K562 (cell line): ENCODE data around the gene FBXO21. TPM values are rescaled to one million over a fixed set of nuclear protein-coding genes. Genes with fewer than 3 reads are reported as not detected.

Experiments used
- ATAC-seq: fragments of 200-7000 bp; cut with Tn5 transposase; 3 replicates; pipeline ENCODE4 v1.9.1; 2020; ENCODE audit warnings: moderate library complexity
- BruUV-seq: library from RNA; stranded (reverse); fragments of 400-500 nt; replicated peaks from 2 replicates; lab custom pipeline; 2021; lab: Mats Ljungman, UMichigan
- CTCF ChIA-PET: fragments of 300-600 bp; formaldehyde crosslinking; extraction: SDS; loops from one replicate; lab custom pipeline; 2021; ENCODE audit warnings: low intra/inter-chr PET ratio; lab: Yijun Ruan, JAX
- POLR2A ChIA-PET: fragments of 300-600, 350-650 bp; sonication (Branson Sonifier 250); formaldehyde crosslinking; extraction: SDS; loops from one replicate; lab custom pipeline; 2021; ENCODE audit warnings: antibody characterized with exemption, inconsistent platforms; lab: Yijun Ruan, JAX
- DNase-seq, 4 experiments: peaks; one replicate each; pipeline versions ENCODE4 v3.0.0 to v3.0.0-alpha.2; 2011 to 2018; ENCODE audit warnings: low spot score in 3 of 4, mixed read lengths in 3 of 4; ENCODE audit errors: extremely low read depth in 1 of 4
- FAIRE-seq: peaks from 2 replicates; lab custom pipeline; 2011; peaks lifted over from hg19 to GRCh38; lab: Jason Lieb, UNC
- H2AFZ ChIP-seq: 2 replicates; pipeline ENCODE4 v1.6.0; 2011; ENCODE audit warnings: low read depth, low read length, control low read depth, inconsistent platforms
- H3K27ac ChIP-seq: fragments of 200-600 bp; 3 replicates; pipeline ENCODE4 v1.8.0; 2011; ENCODE audit warnings: low read depth, mild to moderate bottlenecking, control low read depth, inconsistent platforms, low read length, moderate library complexity, mixed read lengths; ENCODE audit errors: extremely low read depth
- H3K27me3 ChIP-seq, 2 experiments: fragments of 300-600 bp in 1 of 2; 2 replicates in 1 of 2; 3 replicates in 1 of 2; pipeline versions ENCODE4 v1.6.0 to v1.8.0; 2011; ENCODE audit warnings: inconsistent platforms in 2 of 2, low read length in 2 of 2, mild to moderate bottlenecking in 1 of 2, mixed read lengths in 1 of 2, moderate library complexity in 1 of 2; ENCODE audit not compliant: control insufficient read depth in 2 of 2, insufficient read depth in 2 of 2
- H3K36me3 ChIP-seq: fragments of 300-600 bp; 3 replicates; pipeline ENCODE4 v1.8.0; 2011; ENCODE audit warnings: mild to moderate bottlenecking, low read length, inconsistent platforms; ENCODE audit not compliant: control insufficient read depth, insufficient read depth
- H3K4me1 ChIP-seq, 2 experiments: fragments of 200-600 bp in 1 of 2; replicated peaks in 1 of 2; 2 replicates in 1 of 2; 3 replicates in 1 of 2; pipeline versions ENCODE4 v1.5.1 to v1.8.0; 2011; ENCODE audit warnings: inconsistent platforms in 2 of 2, low read length in 2 of 2, mild to moderate bottlenecking in 1 of 2, mixed read lengths in 1 of 2, moderate library complexity in 1 of 2; ENCODE audit not compliant: control insufficient read depth in 2 of 2, insufficient read depth in 2 of 2
- H3K4me2 ChIP-seq: 2 replicates; pipeline ENCODE4 v1.6.1; 2011; ENCODE audit warnings: low read length, control low read depth, inconsistent platforms, mixed read lengths; ENCODE audit not compliant: insufficient read depth
- H3K4me3 ChIP-seq: fragments of 200-600 bp; sonication (generic), shearing (Covaris generic); 2 replicates; pipeline ENCODE4 v1.5.1; 2016; ENCODE audit warnings: control low read depth, inconsistent platforms
- H3K79me2 ChIP-seq: fragments of 200-600 bp; 3 replicates; pipeline ENCODE4 v1.8.0; 2011; ENCODE audit warnings: low read length, inconsistent platforms; ENCODE audit not compliant: control insufficient read depth, insufficient read depth
- H3K9ac ChIP-seq, 2 experiments: 2 replicates each; pipeline versions ENCODE4 v1.6.0 to v1.6.1; 2011; ENCODE audit warnings: low read depth in 2 of 2, low read length in 2 of 2, control low read depth in 1 of 2, inconsistent platforms in 1 of 2, mild to moderate bottlenecking in 1 of 2, mixed read lengths in 1 of 2; ENCODE audit not compliant: insufficient read depth in 1 of 2
- H3K9me1 ChIP-seq: one replicate; pipeline ENCODE4 v1.6.0; 2011; ENCODE audit warnings: inconsistent platforms, mild to moderate bottlenecking, low read length, moderate library complexity; ENCODE audit not compliant: control insufficient read depth, insufficient read depth
- H3K9me3 ChIP-seq: replicated peaks from 2 replicates; pipeline ENCODE4 v1.5.1; 2011; ENCODE audit warnings: low read depth, low read length, inconsistent platforms; ENCODE audit not compliant: control insufficient read depth, insufficient read depth
- H4K20me1 ChIP-seq: replicated peaks from 2 replicates; pipeline ENCODE4 v1.6.1; 2011; ENCODE audit warnings: low read length, inconsistent platforms, mixed read lengths; ENCODE audit not compliant: control insufficient read depth, insufficient read depth
- CBX3 ChIP-seq, 2 experiments: IDR thresholded peaks; 1 replicate in 1 of 2; 2 replicates in 1 of 2; pipeline ENCODE4 v1.6.1; 2012; ENCODE audit warnings: inconsistent platforms in 2 of 2, low read length in 2 of 2, borderline replicate concordance in 1 of 2, control low read depth in 1 of 2
- CREB3L1 ChIP-seq: fragments of 450-650 bp; IDR thresholded peaks from 2 replicates; pipeline ENCODE4 v1.6.1; 2014; ENCODE audit warnings: low read depth, mild to moderate bottlenecking, moderate library complexity, borderline replicate concordance
- NFATC3 ChIP-seq: fragments of 450-650 bp; IDR thresholded peaks from 2 replicates; pipeline ENCODE4 v1.6.1; 2017; ENCODE audit warnings: mild to moderate bottlenecking
- SREBF2 ChIP-seq: sonication (generic); formaldehyde crosslinking; IDR thresholded peaks from 2 replicates; pipeline ENCODE4 v1.4.0; 2020; ENCODE audit warnings: mild to moderate bottlenecking, missing genetic modification reagents
- WGBS: fragments of 100-300 bp; shearing (Covaris generic); methylation state at CpG from one replicate; pipeline ENCODE4 v1.1.6; 2016; ENCODE audit warnings: low coverage, mixed read lengths; ENCODE audit not compliant: insufficient coverage; ENCODE audit errors: missing lambda C conversion rate; 5-methylcytosine and 5-hydroxymethylcytosine counted together
- in situ Hi-C: fragments of 300-500 bp; cut with MboI; formaldehyde crosslinking; loops from 4 replicates; pipeline ENCODE4 v1.15.0; 2018; ENCODE audit warnings: inconsistent platforms, mixed read lengths
- intact Hi-C: fragments of 100-400 bp; cut with micrococcal nuclease; formaldehyde crosslinking; loops from 2 replicates; pipeline ENCODE4 v1.14.2; 2022
- polyA plus RNA-seq, 8 experiments: library from polyadenylated mRNA; depleted of rRNA in 4 of 8; stranded (reverse) in 5 of 8; unstranded in 3 of 8; fragments of >200 nt; fragmentation: Nextera tagmentation in 2 of 8; fragmentation: Illumina TruSeq in 1 of 8; extraction: Ambion mirVana in 2 of 8; extraction: Trizol in 1 of 8; gene quantifications; 2 replicates each; pipeline versions ENCODE4 v1.2.1 to v1.2.3, GENCODE V29; 2011 to 2014; ENCODE audit warnings: inconsistent platforms in 1 of 8, missing spikeins in 1 of 8
- total RNA-seq, 7 experiments: library from RNA; depleted of rRNA in 6 of 7; stranded (reverse); fragments of >200 nt in 6 of 7; fragmentation: Illumina TruSeq in 2 of 7; extraction: Trizol in 2 of 7; gene quantifications; 2 replicates each; pipeline versions ENCODE4 v1.2.1 to v1.2.3, GENCODE V29; 2011 to 2021; ENCODE audit warnings: low replicate concordance in 1 of 7

FBXO21 gene
- total and polyA plus RNA-seq, 9 of the 15 experiments (the other 6 are each of a cell fraction or from before 2014, with no cell fraction given), result 3.0 to 50.9 (median 9.1) TPM

GRCh38 chr12:117202033-117202432 is 11.8 kb upstream of the FBXO21 start:
- no peaks in the 10 kb centered on the region for H3K36me3 ChIP-seq
- peaks cover 22 to 32% of the 10 kb centered on the region in 2 experiments for H3K27me3 ChIP-seq
- no peak overlapping the region for H3K4me2 ChIP-seq
- WGBS, result 2% methylated on average over 9 of the region's 9 CpGs
- no peaks in the 10 kb centered on the region for H3K9me1 ChIP-seq
- H4K20me1 ChIP-seq, result no peaks in the 10 kb centered on the region
- H3K9ac ChIP-seq, result no peak overlapping the region
- no peaks in the 10 kb centered on the region for H3K79me2 ChIP-seq
- FAIRE-seq (no peak), DNase-seq (no peak), ATAC-seq (no peak)
- H3K4me3 ChIP-seq, result no peak overlapping the region
- BruUV-seq, result no TSS peak
- in situ Hi-C loops, result no loop called here
- no peak overlapping the region for H2AFZ ChIP-seq
- H3K4me1 ChIP-seq, result no peaks in the 10 kb centered on the region
- POLR2A ChIA-PET, result no interaction called here
- intact Hi-C loops, result no loop called here
- no peak overlapping the region for H3K27ac ChIP-seq
- TF ChIP-seq CBX3 (IDR thresholded peaks at IDR 0.05; ENCODE audit: borderline replicate concordance in 1 of 2, low read length in 2 of 2) (0 out of 3 replicates have a peak, but pooled peaks of 1 of the 2 experiments have one; percentile 18), NFATC3 (no peak), SREBF2 (CRISPR knock-in tag) (no peak), CREB3L1 (no peak)
- CTCF ChIA-PET, result no interaction called here
- peaks cover 3% of the 10 kb centered on the region; the same call in 1 of the 2 replicates for H3K9me3 ChIP-seq
